H1 (cell line): ENCODE measurements around the gene BCL2L11. TPM values are rescaled to one million over a fixed set of nuclear protein-coding genes. Genes with fewer than 3 reads are reported as not detected.

Source experiments
- CTCF ChIA-PET: fragments of 300-600 bp; sonication (Branson Sonifier 250); formaldehyde crosslinking; loops from one replicate; lab custom pipeline; 2021; ENCODE audit not compliant: partially characterized antibody; lab: Charles Lee
- POLR2A ChIA-PET: fragments of 300-600 bp; sonication (Branson Sonifier 250); formaldehyde crosslinking; loops from one replicate; lab custom pipeline; 2021; ENCODE audit warnings: inconsistent platforms; ENCODE audit not compliant: partially characterized antibody; lab: Charles Lee
- DNase-seq, 2 experiments: peaks; one replicate each; pipeline versions ENCODE4 v3.0.0 to v3.0.0-alpha.2; 2010 to 2022; ENCODE audit warnings: low spot score in 2 of 2, low read depth in 1 of 2, mixed read lengths in 1 of 2
- FAIRE-seq: peaks from 2 replicates; lab custom pipeline; 2011; peaks lifted over from hg19 to GRCh38; lab: Jason Lieb, UNC
- H2AFZ ChIP-seq: 2 replicates; pipeline ENCODE4 v1.8.1; 2012; ENCODE audit warnings: low read length, inconsistent platforms
- H2AK5ac ChIP-seq: 2 replicates; pipeline ENCODE4 v1.6.1; 2013; ENCODE audit warnings: low read depth, low read length
- H2BK120ac ChIP-seq: replicated peaks from 2 replicates; pipeline ENCODE3; 2013; ENCODE audit warnings: low read depth, low read length, inconsistent platforms
- H2BK12ac ChIP-seq: 2 replicates; pipeline ENCODE4 v1.6.1; 2013; ENCODE audit warnings: low read depth, low read length
- H2BK15ac ChIP-seq: 2 replicates; pipeline ENCODE4 v1.6.1; 2013; ENCODE audit warnings: low read length
- H2BK20ac ChIP-seq: 2 replicates; pipeline ENCODE4 v1.6.1; 2013; ENCODE audit warnings: low read length
- H2BK5ac ChIP-seq: 2 replicates; pipeline ENCODE4 v1.6.1; 2013; ENCODE audit warnings: low read depth, low read length
- H3K14ac ChIP-seq: 2 replicates; pipeline ENCODE4 v1.6.1; 2013; ENCODE audit warnings: inconsistent platforms; ENCODE audit not compliant: insufficient read length
- H3K18ac ChIP-seq: 2 replicates; pipeline ENCODE4 v1.6.1; 2013; ENCODE audit warnings: low read length; ENCODE audit errors: extremely low read depth
- H3K23ac ChIP-seq: 2 replicates; pipeline ENCODE4 v1.6.1; 2013; ENCODE audit warnings: inconsistent platforms; ENCODE audit not compliant: insufficient read length
- H3K23me2 ChIP-seq: 2 replicates; pipeline ENCODE4 v1.6.1; 2013; ENCODE audit warnings: low read depth, low read length
- H3K27ac ChIP-seq: 2 replicates; pipeline ENCODE4 v1.6.1; 2011; ENCODE audit warnings: low read depth, low read length, inconsistent platforms
- H3K27me3 ChIP-seq, 4 experiments: replicated peaks in 1 of 4; 1 replicate in 1 of 4; 2 replicates in 3 of 4; pipeline versions ENCODE4 v1.6.1 to v1.8.1; 2011 to 2013; ENCODE audit warnings: low read length in 3 of 4, mild to moderate bottlenecking in 3 of 4, inconsistent platforms in 2 of 4, mixed read lengths in 2 of 4, moderate library complexity in 1 of 4; ENCODE audit not compliant: control insufficient read depth in 3 of 4, insufficient read depth in 3 of 4; ENCODE audit errors: extremely low read depth in 1 of 4
- H3K36me3 ChIP-seq, 4 experiments: 2 replicates each; pipeline versions ENCODE4 v1.6.1 to v1.8.1; 2011 to 2013; ENCODE audit warnings: mild to moderate bottlenecking in 4 of 4, low read length in 3 of 4, moderate library complexity in 2 of 4, control low read depth in 1 of 4, inconsistent platforms in 1 of 4; ENCODE audit not compliant: insufficient read depth in 4 of 4, control insufficient read depth in 2 of 4
- H3K4ac ChIP-seq: replicated peaks from 2 replicates; pipeline ENCODE3; 2013; ENCODE audit warnings: low read length, low read depth, mixed read lengths, inconsistent platforms; ENCODE audit not compliant: insufficient read length
- H3K4me1 ChIP-seq, 4 experiments: replicated peaks in 1 of 4; 1 replicate in 1 of 4; 2 replicates in 3 of 4; pipeline versions ENCODE4 v1.6.1 to v1.8.1; 2011 to 2013; ENCODE audit warnings: low read length in 3 of 4, inconsistent platforms in 2 of 4, mixed read lengths in 1 of 4; ENCODE audit not compliant: insufficient read depth in 4 of 4, control insufficient read depth in 3 of 4
- H3K4me2 ChIP-seq, 2 experiments: 2 replicates each; pipeline versions ENCODE4 v1.6.1 to v1.8.1; 2011 to 2013; ENCODE audit warnings: low read depth in 2 of 2, low read length in 2 of 2, control low read depth in 1 of 2, inconsistent platforms in 1 of 2, mild to moderate bottlenecking in 1 of 2; ENCODE audit not compliant: insufficient read depth in 1 of 2
- H3K4me3 ChIP-seq, 4 experiments: fragments of 200-600, 300-600 bp in 1 of 4; sonication (generic), shearing (Covaris generic), sonication (Bioruptor Twin) in 1 of 4; 2 replicates each; pipeline versions ENCODE4 v1.5.1 to v1.8.1; 2011 to 2016; ENCODE audit warnings: low read length in 4 of 4, low read depth in 3 of 4, control low read depth in 2 of 4, inconsistent platforms in 2 of 4, mild to moderate bottlenecking in 2 of 4, mixed read lengths in 1 of 4, moderate library complexity in 1 of 4; ENCODE audit not compliant: insufficient read depth in 2 of 4; ENCODE audit errors: extremely low read depth in 1 of 4
- H3K56ac ChIP-seq: replicated peaks from 2 replicates; pipeline ENCODE3; 2013; ENCODE audit warnings: low read depth, mild to moderate bottlenecking, mixed read lengths, low read length, inconsistent platforms; ENCODE audit not compliant: insufficient read length
- H3K79me1 ChIP-seq: 2 replicates; pipeline ENCODE4 v1.6.1; 2013; ENCODE audit warnings: low read depth, low read length, control low read depth
- H3K79me2 ChIP-seq, 2 experiments: 2 replicates each; pipeline versions ENCODE4 v1.6.1 to v1.8.1; 2012 to 2013; ENCODE audit warnings: low read length in 2 of 2, mild to moderate bottlenecking in 2 of 2, inconsistent platforms in 1 of 2; ENCODE audit not compliant: insufficient read depth in 2 of 2, control insufficient read depth in 1 of 2
- H3K9ac ChIP-seq, 4 experiments: replicated peaks in 1 of 4; 1 replicate in 1 of 4; 2 replicates in 3 of 4; pipeline versions ENCODE4 v1.6.1 to v1.8.1; 2011 to 2013; ENCODE audit warnings: low read depth in 3 of 4, low read length in 3 of 4, control low read depth in 2 of 4, mild to moderate bottlenecking in 2 of 4, moderate library complexity in 2 of 4, inconsistent platforms in 1 of 4; ENCODE audit errors: extremely low read depth in 1 of 4
- H3K9me3 ChIP-seq, 2 experiments: 2 replicates each; pipeline versions ENCODE4 v1.6.1 to v1.8.1; 2012 to 2013; ENCODE audit warnings: mild to moderate bottlenecking in 2 of 2, moderate library complexity in 2 of 2, control low read depth in 1 of 2, inconsistent platforms in 1 of 2, low read depth in 1 of 2, low read length in 1 of 2, mixed read lengths in 1 of 2; ENCODE audit not compliant: insufficient read depth in 2 of 2
- H4K20me1 ChIP-seq, 2 experiments: replicated peaks in 1 of 2; 2 replicates each; pipeline versions ENCODE3 to v1.8.1; 2011 to 2013; ENCODE audit warnings: inconsistent platforms in 2 of 2, low read length in 2 of 2, mild to moderate bottlenecking in 1 of 2; ENCODE audit not compliant: insufficient read depth in 2 of 2, control insufficient read depth in 1 of 2
- H4K5ac ChIP-seq: 2 replicates; pipeline ENCODE4 v1.6.1; 2013; ENCODE audit warnings: low read length, low read depth, mixed read lengths, inconsistent platforms; ENCODE audit not compliant: insufficient read length
- H4K8ac ChIP-seq: 2 replicates; pipeline ENCODE4 v1.8.0; 2013; ENCODE audit warnings: mild to moderate bottlenecking, moderate library complexity, low read length, inconsistent platforms; ENCODE audit not compliant: insufficient read depth; ENCODE audit errors: extremely low read depth
- H4K91ac ChIP-seq: replicated peaks from 2 replicates; pipeline ENCODE3; 2013; ENCODE audit warnings: low read length, mixed read lengths, inconsistent platforms; ENCODE audit not compliant: insufficient read length
- BRCA1 ChIP-seq: IDR thresholded peaks from 2 replicates; pipeline ENCODE4 v1.6.1; 2012; ENCODE audit warnings: low read depth, low read length, improper control_type of control experiment
- CBX5 ChIP-seq: fragments of 300-800, 300-1000 bp; sonication (generic); IDR thresholded peaks from 2 replicates; pipeline ENCODE4 v1.7.1; 2016; ENCODE audit warnings: antibody characterized with exemption, low read length, low read depth
- CTBP2 ChIP-seq: IDR thresholded peaks from 2 replicates; pipeline ENCODE4 v1.7.0; 2011; ENCODE audit warnings: borderline replicate concordance, mild to moderate bottlenecking, moderate library complexity, mixed read lengths, low read length; ENCODE audit not compliant: insufficient read depth, insufficient read length
- KDM5A ChIP-seq: fragments of 200-600 bp; IDR thresholded peaks from 2 replicates; pipeline ENCODE4 v1.7.1; 2012; ENCODE audit warnings: mild to moderate bottlenecking, low read length, inconsistent platforms, mixed read lengths
- RAD21 ChIP-seq, 2 experiments: IDR thresholded peaks in 1 of 2; conservative IDR thresholded peaks in 1 of 2; 2 replicates each; pipeline ENCODE4 v1.6.1; 2011; ENCODE audit warnings: low read depth in 2 of 2, low read length in 2 of 2, improper control_type of control experiment in 1 of 2, inconsistent platforms in 1 of 2, mild to moderate bottlenecking in 1 of 2, moderate library complexity in 1 of 2
- RNF2 ChIP-seq: fragments of 200-900, 300-1000 bp; sonication (generic); IDR thresholded peaks from 2 replicates; pipeline ENCODE4 v1.7.1; 2016; ENCODE audit warnings: borderline replicate concordance, low read depth, mild to moderate bottlenecking, antibody characterized with exemption, low read length; ENCODE audit not compliant: poor library complexity, severe bottlenecking; ENCODE audit errors: missing control alignments
- SIN3A ChIP-seq, 2 experiments: IDR thresholded peaks in 1 of 2; conservative IDR thresholded peaks in 1 of 2; 2 replicates each; pipeline ENCODE4 v1.6.1; 2011 to 2012; ENCODE audit warnings: low read length in 2 of 2, improper control_type of control experiment in 1 of 2, low read depth in 1 of 2, mild to moderate bottlenecking in 1 of 2
- SIRT6 ChIP-seq: IDR thresholded peaks from one replicate; pipeline ENCODE4 v1.7.1; 2012; ENCODE audit warnings: low read length, inconsistent platforms
- TAF7 ChIP-seq: optimal IDR thresholded peaks from 2 replicates; pipeline ENCODE3; 2011; ENCODE audit warnings: low read depth, mild to moderate bottlenecking, inconsistent platforms, low read length, moderate library complexity, borderline replicate concordance
- WGBS, 2 experiments: shearing (Covaris generic) in 1 of 2; methylation state at CpG; one replicate each; pipeline versions ENCODE4 v1.1.6 to v1.1.7; 2013 to 2015; ENCODE audit warnings: low lambda C conversion rate in 2 of 2, mixed read lengths in 2 of 2, inconsistent platforms in 1 of 2, low coverage in 1 of 2, missing lambda C conversion rate in 1 of 2; ENCODE audit not compliant: insufficient replicate concordance in 2 of 2, insufficient coverage in 1 of 2, insufficient read length in 1 of 2; ENCODE audit errors: extremely low coverage in 1 of 2, missing lambda C conversion rate in 1 of 2; 5-methylcytosine and 5-hydroxymethylcytosine counted together
- polyA plus RNA-seq, 7 experiments: library from polyadenylated mRNA; depleted of rRNA in 3 of 7; stranded (reverse) in 5 of 7; unstranded in 2 of 7; fragments of >200 nt in 5 of 7; fragments of 200-250 nt in 2 of 7; gene quantifications; 1 replicate in 5 of 7; 2 replicates in 1 of 7; 4 replicates in 1 of 7; pipeline versions ENCODE4 v1.2.1 to v1.2.3, GENCODE V29; 2011 to 2013; ENCODE audit warnings: missing spikeins in 2 of 7, mixed read lengths in 2 of 7
- total RNA-seq: library from RNA; stranded (reverse); fragmentation: NEBNext Ultra II Directional; extraction: Animal tissue kit (Norgen Biotek cat#: 25700); gene quantifications from 2 replicates; pipeline ENCODE4 v1.2.1, GENCODE V29; 2021
- TF ChIP-seq, protein P1 (sequence below): IDR thresholded peaks from 2 replicates; pipeline ENCODE4 v1.6.1; 2012; ENCODE audit warnings: low read length, inconsistent platforms

Gene BCL2L11
- total and polyA plus RNA-seq, 2 of the 8 experiments (the other 6 are each of a cell fraction or from before 2014, with no cell fraction given), result 7.5 to 22.9 TPM

GRCh38 chr2:111210036-111210435 lies 89.3 kb downstream of the BCL2L11 start:
- FAIRE-seq, result peak; percentile 32
- 90% methylated on average over 1 of the region's 1 CpG; no CpG with 5 or more reads in 1 of the 2 experiments for WGBS, 2 experiments
- no peaks in the 10 kb centered on the region for H3K79me2 ChIP-seq
- TF ChIP-seq TAF7 (no peak), RNF2 (no peak), CTBP2 (no peak), BRCA1 (no peak), CBX5 (no peak), RAD21 (IDR thresholded peaks at IDR 0.05 in 1 of 2, conservative IDR thresholded peaks at IDR 0.05 in 1 of 2; ENCODE audit: low read depth in 2 of 2, low read length in 2 of 2) (no peak), SIRT6 (no peak), KDM5A (no peak), SIN3A (conservative IDR thresholded peaks at IDR 0.05 in 1 of 2, IDR thresholded peaks at IDR 0.05 in 1 of 2; ENCODE audit: low read depth in 1 of 2, low read length in 2 of 2) (no peak)
- TF ChIP-seq, protein P1, sequence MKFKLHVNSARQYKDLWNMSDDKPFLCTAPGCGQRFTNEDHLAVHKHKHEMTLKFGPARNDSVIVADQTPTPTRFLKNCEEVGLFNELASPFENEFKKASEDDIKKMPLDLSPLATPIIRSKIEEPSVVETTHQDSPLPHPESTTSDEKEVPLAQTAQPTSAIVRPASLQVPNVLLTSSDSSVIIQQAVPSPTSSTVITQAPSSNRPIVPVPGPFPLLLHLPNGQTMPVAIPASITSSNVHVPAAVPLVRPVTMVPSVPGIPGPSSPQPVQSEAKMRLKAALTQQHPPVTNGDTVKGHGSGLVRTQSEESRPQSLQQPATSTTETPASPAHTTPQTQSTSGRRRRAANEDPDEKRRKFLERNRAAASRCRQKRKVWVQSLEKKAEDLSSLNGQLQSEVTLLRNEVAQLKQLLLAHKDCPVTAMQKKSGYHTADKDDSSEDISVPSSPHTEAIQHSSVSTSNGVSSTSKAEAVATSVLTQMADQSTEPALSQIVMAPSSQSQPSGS, result no peak

More at GRCh38 chr2:111210036-111210435, 89.3 kb downstream of the BCL2L11 start:
- Histone ChIP-seq H3K23me2 (no peaks in the 10 kb centered on the region), H2BK120ac (no peak overlapping the region), H3K27ac (no peak overlapping the region), H3K9me3 (peaks cover 2 to 7% of the 10 kb centered on the region in 2 experiments; a peak in 2 of 4 replicates), H2AK5ac (no peak overlapping the region), H3K36me3 (no peaks in the 10 kb centered on the region), H4K20me1 (no peaks in the 10 kb centered on the region), H3K23ac (no peak overlapping the region), H4K5ac (no peak overlapping the region), H3K14ac (no peak overlapping the region), H3K27me3 (no peaks in the 10 kb centered on the region), H3K4me1 (no peaks in the 10 kb centered on the region), H2AFZ (no peak overlapping the region), H2BK20ac (no peak overlapping the region), H3K4me2 (no peak overlapping the region), H3K4me3 (no peak overlapping the region), H3K79me1 (no peaks in the 10 kb centered on the region), H3K9ac (no peak overlapping the region), H3K56ac (no peak overlapping the region), H3K4ac (no peak overlapping the region), H2BK12ac (no peak overlapping the region), H3K18ac (no peak overlapping the region), H2BK15ac (no peak overlapping the region), H2BK5ac (no peak overlapping the region), H4K91ac (no peak overlapping the region), H4K8ac (no peak overlapping the region)
- DNase-seq, result no peak
- ChIA-PET CTCF (no interaction called here), POLR2A (no interaction called here)
